HEK293T (cell line): Measurements from ENCODE around the gene MMP14.

ENCODE experiments used
- LEF1 ChIP-seq: fragments of 450-650 bp; IDR thresholded peaks from 2 replicates; pipeline ENCODE4 v1.6.1; 2017; ENCODE audit warnings: mild to moderate bottlenecking, borderline replicate concordance
- SP1 ChIP-seq: fragments of 450-650 bp; IDR thresholded peaks from 2 replicates; pipeline ENCODE4 v1.6.1; 2017

DNA sequence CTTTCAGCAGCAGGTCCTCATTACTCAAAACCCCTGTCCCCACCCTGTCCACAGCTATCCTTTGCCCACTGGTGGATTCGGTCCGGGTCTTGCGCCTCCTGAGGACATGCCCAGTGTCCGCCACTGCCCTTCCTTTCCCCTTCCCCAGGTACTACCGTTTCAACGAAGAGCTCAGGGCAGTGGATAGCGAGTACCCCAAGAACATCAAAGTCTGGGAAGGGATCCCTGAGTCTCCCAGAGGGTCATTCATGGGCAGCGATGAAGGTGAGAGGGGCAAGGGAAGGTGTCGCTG lies 8.7 kb downstream of the MMP14 start:
- TF ChIP-seq SP1 = no peak
- no peak for TF ChIP-seq LEF1
